Nephron progenitor cell (in vitro differentiated cells): ENCODE results near the gene FRMD4A.

ENCODE experiments used
- DNase-seq: peaks from one replicate; pipeline ENCODE4 v3.0.0; 2021
- H3K27ac Mint-ChIP-seq: 2 replicates; pipeline ENCODE4 v1.8.0; 2021; ENCODE audit warnings: mild to moderate bottlenecking, moderate library complexity, mixed read lengths
- H3K27me3 Mint-ChIP-seq: 2 replicates; pipeline ENCODE4 v1.8.0; 2021; ENCODE audit warnings: mild to moderate bottlenecking, low read depth, mixed read lengths; ENCODE audit not compliant: poor library complexity
- H3K36me3 Mint-ChIP-seq: 2 replicates; pipeline ENCODE4 v1.8.0; 2021; ENCODE audit warnings: low read depth, mixed read lengths
- H3K4me1 Mint-ChIP-seq: 2 replicates; pipeline ENCODE4 v1.8.0; 2021; ENCODE audit warnings: mixed read lengths
- H3K4me3 Mint-ChIP-seq: 2 replicates; pipeline ENCODE4 v1.8.0; 2021; ENCODE audit warnings: mild to moderate bottlenecking, moderate library complexity, mixed read lengths
- H3K9me3 Mint-ChIP-seq: 2 replicates; pipeline ENCODE4 v1.8.0; 2021; ENCODE audit warnings: mild to moderate bottlenecking, moderate library complexity, mixed read lengths
- CTCF ChIP-seq: fragments of 200-600 bp; sonication (generic); IDR thresholded peaks from 2 replicates; pipeline ENCODE4 v1.5.0; 2021; ENCODE audit warnings: antibody characterized with exemption

FRMD4A gene

DNA sequence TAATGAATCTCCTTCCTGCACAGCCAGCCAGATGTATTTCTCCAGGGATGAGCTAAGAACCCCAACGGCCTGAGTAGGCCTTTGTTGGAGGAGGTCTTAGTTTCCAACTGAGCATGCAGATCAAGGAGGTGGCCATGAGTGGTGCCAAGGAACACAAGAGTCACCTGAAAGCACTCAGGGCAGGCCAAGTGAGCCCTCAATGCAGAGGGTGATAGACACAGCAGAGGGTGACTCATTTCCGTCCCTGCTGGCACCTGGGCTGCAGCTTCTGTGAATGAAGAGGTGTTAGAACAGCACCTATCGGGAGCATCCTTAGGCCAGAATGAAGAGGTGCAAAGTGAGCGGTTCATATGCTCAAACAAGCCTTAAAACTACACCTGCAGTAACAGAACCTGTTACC is 211.8 kb downstream of the FRMD4A start:
- Mint-ChIP-seq H3K27me3 (peaks cover 5% of the 10 kb centered on the region), H3K4me3 (no peak overlapping the region), H3K27ac (no peak overlapping the region)

DNA sequence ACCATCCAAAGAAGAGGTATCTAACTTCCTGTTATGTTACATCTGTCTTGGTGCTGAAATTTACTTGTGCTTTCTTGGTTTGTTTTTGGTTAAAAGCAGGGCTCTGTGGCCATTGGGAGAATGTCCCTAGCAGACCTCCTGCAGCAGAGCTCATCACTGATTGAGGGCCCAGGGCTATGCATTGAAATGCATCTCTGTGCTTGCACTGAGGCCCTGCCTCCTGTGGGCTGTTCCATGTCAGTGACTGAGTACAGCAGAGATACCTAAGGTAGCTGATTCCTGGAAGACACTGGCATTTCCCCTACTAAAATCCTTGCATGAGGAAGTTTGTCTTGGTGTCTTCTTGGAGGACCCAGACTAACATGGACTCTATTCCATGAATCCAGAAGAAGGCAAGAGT is 213.9 kb downstream of the FRMD4A start:
- peaks cover 9% of the 10 kb centered on the region for H3K27me3 Mint-ChIP-seq
- H3K4me3 Mint-ChIP-seq, result no peak overlapping the region
- no peak for TF ChIP-seq CTCF
- no peaks in the 10 kb centered on the region for H3K36me3 Mint-ChIP-seq
- DNase-seq, result no peak
- peaks cover 3% of the 10 kb centered on the region for H3K4me1 Mint-ChIP-seq
- no peak overlapping the region for H3K27ac Mint-ChIP-seq
- no peaks in the 10 kb centered on the region for H3K9me3 Mint-ChIP-seq

More for the DNA sequence above, 211.8 kb downstream of the FRMD4A start:
- Mint-ChIP-seq H3K9me3 (peaks cover 3% of the 10 kb centered on the region), H3K36me3 (no peaks in the 10 kb centered on the region), H3K4me1 (no peaks in the 10 kb centered on the region)
- no peak for DNase-seq
- no peak for TF ChIP-seq CTCF

GRCh38 chr10:14116021-14116420 is 214.7 kb downstream of the FRMD4A start:
- Mint-ChIP-seq H3K36me3 (no peaks in the 10 kb centered on the region), H3K27me3 (peaks cover 9% of the 10 kb centered on the region), H3K4me3 (no peak overlapping the region), H3K9me3 (no peaks in the 10 kb centered on the region), H3K4me1 (peaks cover 8% of the 10 kb centered on the region), H3K27ac (no peak overlapping the region)
- DNase-seq, result no peak
- no peak for TF ChIP-seq CTCF

- Mint-ChIP-seq H3K36me3 (no peaks in the 10 kb centered on the region), H3K27me3 (peaks cover 9% of the 10 kb centered on the region), H3K4me3 (no peak overlapping the region), H3K9me3 (no peaks in the 10 kb centered on the region), H3K27ac (no peak overlapping the region), H3K4me1 (peaks cover 8% of the 10 kb centered on the region)
- no peak for TF ChIP-seq CTCF
- no peak for DNase-seq
Observed at GRCh38 chr10:14114791-14115190, 215.9 kb downstream of the FRMD4A start.

DNA sequence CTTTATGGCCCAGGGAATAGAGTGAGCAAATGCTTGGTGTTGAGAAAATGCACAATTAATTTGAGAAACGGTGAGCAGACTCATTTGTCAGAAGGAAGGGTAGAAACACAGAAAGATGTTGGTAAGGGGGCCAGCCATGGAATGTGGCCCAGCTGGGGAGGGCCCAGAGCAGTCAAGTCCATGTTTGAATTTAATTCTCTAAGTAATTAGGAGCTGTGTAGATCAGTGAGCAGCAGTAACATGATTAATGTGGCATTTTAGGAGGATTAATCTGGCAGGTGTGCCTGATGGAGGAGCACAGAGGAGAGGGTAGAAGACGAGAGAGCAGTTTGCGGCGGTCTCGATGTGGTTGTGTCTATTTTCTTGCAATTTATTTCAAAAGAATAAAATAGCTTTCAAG is 218.7 kb downstream of the FRMD4A start:
- Mint-ChIP-seq H3K36me3 (no peaks in the 10 kb centered on the region), H3K4me1 (peaks cover 8% of the 10 kb centered on the region), H3K27me3 (peaks cover 5% of the 10 kb centered on the region), H3K4me3 (no peak overlapping the region), H3K9me3 (peaks cover under 1% of the 10 kb centered on the region), H3K27ac (no peak overlapping the region)
- no peak for TF ChIP-seq CTCF
- no peak for DNase-seq

- Mint-ChIP-seq H3K27me3 (peaks cover 5% of the 10 kb centered on the region), H3K36me3 (no peaks in the 10 kb centered on the region), H3K9me3 (peaks cover 4% of the 10 kb centered on the region), H3K4me3 (no peak overlapping the region), H3K4me1 (peaks cover 8% of the 10 kb centered on the region), H3K27ac (no peak overlapping the region)
- no peak for TF ChIP-seq CTCF
- no peak for DNase-seq
Observed at GRCh38 chr10:14111208-14111607, 219.5 kb downstream of the FRMD4A start.
